Vagina (tissue), 2 donors: ENCODE results near the gene ETS1.

Source experiments
- CTCF ChIP-seq, 3 experiments: fragments of 450-650 bp in 2 of 3; fragments of 200-600 bp in 1 of 3; sonication (generic) in 1 of 3; IDR thresholded peaks; one replicate each; pipeline ENCODE4 v1.5.1; 2017 to 2019; ENCODE audit warnings: antibody characterized with exemption in 3 of 3, mild to moderate bottlenecking in 2 of 3, moderate library complexity in 2 of 3
- POLR2A ChIP-seq, 2 donors: fragments of 450-650 bp; IDR thresholded peaks; one replicate each; pipeline ENCODE4 v1.6.1; 2017; ENCODE audit warnings: antibody characterized with exemption in 2 of 2, mild to moderate bottlenecking in 2 of 2, moderate library complexity in 2 of 2
- POLR2AphosphoS5 ChIP-seq, 2 donors: sonication (generic); formaldehyde crosslinking; IDR thresholded peaks; one replicate each; pipeline ENCODE4 v1.9.0; 2017; ENCODE audit warnings: antibody characterized with exemption in 2 of 2, mild to moderate bottlenecking in 2 of 2, low read depth in 1 of 2; ENCODE audit not compliant: insufficient read depth in 1 of 2

GRCh38 chr11:128626913-128627665 is 39.7 kb upstream of the ETS1 start:
- TF ChIP-seq POLR2AphosphoS5 (IDR thresholded peaks at IDR 0.05; ENCODE audit: insufficient read depth in 1 of 2, low read depth in 1 of 2) (no peak), CTCF (IDR thresholded peaks at IDR 0.05) (no peak), POLR2A (IDR thresholded peaks at IDR 0.05) (no peak)
